Measurements from ENCODE around the gene TOP1.

GRCh38 chr20:40982415-40983145, 46.0 kb upstream of the TOP1 start:
- no peak for TF ChIP-seq CTCF (IDR thresholded peaks at IDR 0.05)
- no peak for TF ChIP-seq POLR2AphosphoS5 (IDR thresholded peaks at IDR 0.05)
- TF ChIP-seq POLR2A (IDR thresholded peaks at IDR 0.05) = no peak
- TF ChIP-seq EP300 (IDR thresholded peaks at IDR 0.05) = no peak

Data from stomach (tissue), 4 donors.